Activated CD4-positive, alpha-beta T cell treated with anti-CD3 and anti-CD28 coated beads for 36 hours (primary cell): ENCODE data around the gene YTHDF1. TPM values are rescaled to one million over a fixed set of nuclear protein-coding genes. Genes with fewer than 3 reads are reported as not detected.
"Not testable (repeated sequence)": the region's sequence is repeated elsewhere in the genome, so short reads cannot be mapped to it uniquely, and the experiment has no call there.

Experiments used
- ATAC-seq: fragments of 200-7000 bp; cut with Tn5 transposase; one replicate; pipeline ENCODE4 v1.10.0; 2021; ENCODE audit warnings: mild to moderate bottlenecking, moderate library complexity
- CTCF ChIA-PET: fragments of 350-600 bp; sonication (Branson Sonifier 250); formaldehyde crosslinking; loops from one replicate; lab custom pipeline; 2021; ENCODE audit warnings: antibody characterized with exemption; lab: Charles Lee
- POLR2A ChIA-PET: fragments of 350-600 bp; sonication (Branson Sonifier 250); formaldehyde crosslinking; loops from one replicate; lab custom pipeline; 2021; ENCODE audit warnings: antibody characterized with exemption, inconsistent platforms; lab: Charles Lee
- DNase-seq: peaks from one replicate; pipeline ENCODE4 v3.0.0-alpha.2; 2020
- H3K27ac Mint-ChIP-seq: one replicate; pipeline ENCODE4 v1.8.0; 2021; ENCODE audit warnings: mixed read lengths
- H3K27me3 Mint-ChIP-seq: one replicate; pipeline ENCODE4 v1.8.0; 2021; ENCODE audit warnings: mixed read lengths
- H3K36me3 Mint-ChIP-seq: one replicate; pipeline ENCODE4 v1.8.0; 2021; ENCODE audit warnings: low read depth, mixed read lengths
- H3K4me1 Mint-ChIP-seq: one replicate; pipeline ENCODE4 v1.8.0; 2021; ENCODE audit warnings: mixed read lengths
- H3K4me3 Mint-ChIP-seq: one replicate; pipeline ENCODE4 v1.8.0; 2021; ENCODE audit warnings: mild to moderate bottlenecking, moderate library complexity, mixed read lengths
- H3K9me3 Mint-ChIP-seq: one replicate; pipeline ENCODE4 v1.8.0; 2021; ENCODE audit warnings: low read depth, mixed read lengths
- intact Hi-C, 2 experiments: fragments of 100-400 bp; cut with DNase I in 1 of 2; cut with micrococcal nuclease in 1 of 2; formaldehyde crosslinking; loops; one replicate each; pipeline versions ENCODE4 v1.14.2 to v1.15.1; 2022 to 2024; cut with DNase I, micrococcal nuclease
- total RNA-seq, 2 experiments: library from RNA; stranded (reverse); gene quantifications; one replicate each; pipeline ENCODE4 v1.2.3, GENCODE V29; 2021

YTHDF1 gene
- total RNA-seq, 2 experiments from 2014 or later: 32.2 to 32.6 TPM

DNA sequence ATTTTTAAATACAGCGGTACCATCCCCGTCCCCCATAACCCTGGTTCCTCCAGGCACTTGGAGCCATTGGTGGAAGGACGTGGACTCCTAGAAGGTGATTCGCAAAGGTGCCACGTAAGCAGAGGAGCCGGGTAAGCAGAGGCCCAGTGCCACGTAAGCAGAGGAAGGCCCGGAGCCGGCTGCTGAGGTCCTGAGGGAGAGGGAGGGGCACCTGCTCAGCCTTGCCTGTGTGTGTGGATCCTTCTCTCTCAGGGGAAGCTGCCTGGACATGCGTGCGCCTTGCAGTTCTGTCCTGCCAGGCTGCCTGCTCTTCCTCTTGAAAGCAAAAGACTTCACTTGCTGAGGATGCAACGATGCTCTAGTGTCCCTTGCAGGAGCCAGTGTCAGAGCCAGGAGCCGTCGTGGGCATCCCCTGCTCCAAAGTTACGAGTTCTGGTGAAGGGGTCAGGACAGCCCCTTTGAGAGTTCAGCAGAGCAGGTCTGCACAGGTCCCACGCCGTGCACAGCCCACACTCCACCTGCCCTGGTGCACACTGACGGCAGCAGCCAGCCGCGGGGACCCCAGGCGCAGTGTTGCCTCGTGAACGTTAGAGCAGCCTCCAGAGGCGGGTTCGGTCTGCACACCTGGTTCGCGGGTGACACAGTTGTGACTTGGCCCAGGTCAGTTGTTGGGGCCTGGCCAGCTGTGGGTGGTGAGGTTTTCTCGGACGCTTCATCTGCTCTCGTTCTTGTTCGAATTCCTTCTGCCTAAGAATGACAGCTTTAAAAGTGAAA lies 40.2 kb upstream of the YTHDF1 start:
- no peak overlapping the region for H3K27ac Mint-ChIP-seq
- H3K36me3 Mint-ChIP-seq: no peaks in the 10 kb centered on the region
- H3K4me3 Mint-ChIP-seq: no peak overlapping the region
- H3K27me3 Mint-ChIP-seq: peaks cover 35% of the 10 kb centered on the region
- H3K9me3 Mint-ChIP-seq: no peaks in the 10 kb centered on the region
- ChIA-PET POLR2A (no interaction called here), CTCF (no interaction called here)
- DNase-seq (no peak), ATAC-seq (peak; percentile 16)
- intact Hi-C loops: no loop called here
- peaks cover 3% of the 10 kb centered on the region for H3K4me1 Mint-ChIP-seq

DNA sequence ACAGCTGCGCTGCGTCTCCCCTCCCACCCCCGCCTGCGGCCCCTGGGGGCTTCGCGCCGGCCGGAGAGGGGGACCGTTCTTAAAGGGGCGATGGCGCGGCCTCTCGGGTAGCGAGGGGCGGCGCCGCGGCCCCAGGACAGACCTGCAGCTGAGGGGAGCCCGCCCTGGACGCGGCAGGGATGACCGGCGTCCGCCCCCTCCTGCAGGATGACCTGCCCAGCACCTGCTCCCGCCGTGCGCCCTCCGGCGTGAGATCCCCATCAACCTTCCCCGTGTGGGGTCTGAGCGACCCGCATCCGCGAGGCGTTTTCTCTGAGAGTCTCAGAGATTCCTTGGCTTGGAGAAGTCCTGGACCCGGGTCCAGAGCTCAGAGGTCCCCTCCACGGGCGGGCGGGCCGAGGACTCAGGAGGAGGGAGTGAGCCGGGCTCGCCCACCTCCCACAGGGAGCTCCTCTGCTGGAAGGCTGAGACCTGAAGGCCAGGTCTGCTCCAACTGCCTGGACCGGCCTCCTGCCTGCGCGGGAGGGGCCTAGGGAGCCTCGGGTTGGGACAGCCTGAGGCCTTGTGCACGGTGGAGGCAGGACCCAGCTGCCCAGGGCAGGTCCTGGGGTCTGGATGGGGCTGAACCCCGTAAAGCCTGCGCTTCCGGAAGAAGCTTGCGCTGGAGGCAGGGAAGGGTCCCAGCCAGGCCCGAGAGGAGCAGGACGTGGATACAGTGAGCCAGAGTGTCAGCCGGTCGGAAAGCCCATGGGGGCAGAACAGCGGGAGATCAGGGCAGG lies 38.9 kb upstream of the YTHDF1 start:
- ChIA-PET CTCF (interaction anchor here (0.6 to 1.3 kb wide), 2 partner anchors 31 to 90 kb away, joined by 3 read pairs; no protein-coding TSS in a partner anchor), POLR2A (no interaction called here)
- H3K27me3 Mint-ChIP-seq: peaks cover 40% of the 10 kb centered on the region
- no peaks in the 10 kb centered on the region for H3K36me3 Mint-ChIP-seq
- intact Hi-C loops: no loop called here
- ATAC-seq: no peak
- H3K9me3 Mint-ChIP-seq: no peaks in the 10 kb centered on the region
- peaks cover 3% of the 10 kb centered on the region for H3K4me1 Mint-ChIP-seq
- DNase-seq: no peak
- H3K27ac Mint-ChIP-seq: no peak overlapping the region
- no peak overlapping the region for H3K4me3 Mint-ChIP-seq

- CTCF ChIA-PET: interaction anchor here (1.3 kb wide), 1 partner anchor 30 kb away, joined by 3 read pairs; no protein-coding TSS in a partner anchor
- intact Hi-C loops: no loop called here
- H3K4me1 Mint-ChIP-seq: peaks cover 3% of the 10 kb centered on the region
- POLR2A ChIA-PET: no interaction called here
- no peak for DNase-seq
- H3K4me3 Mint-ChIP-seq: no peak within 1 kb of the TSS
- no peaks in the 10 kb centered on the region for H3K9me3 Mint-ChIP-seq
- H3K27ac Mint-ChIP-seq: no peak within 1 kb of the TSS
- no peak for ATAC-seq
- H3K27me3 Mint-ChIP-seq: peaks cover 40% of the 10 kb centered on the region
- no peaks in the 10 kb centered on the region for H3K36me3 Mint-ChIP-seq
Observed at GRCh38 chr20:63254232-63254605, 38.3 kb upstream of the YTHDF1 start, which contains the start of gene NKAIN4. NKAIN4 (minus strand) TSS chr20:63254463; CDS start chr20:63254450, 13 bp downstream.

DNA sequence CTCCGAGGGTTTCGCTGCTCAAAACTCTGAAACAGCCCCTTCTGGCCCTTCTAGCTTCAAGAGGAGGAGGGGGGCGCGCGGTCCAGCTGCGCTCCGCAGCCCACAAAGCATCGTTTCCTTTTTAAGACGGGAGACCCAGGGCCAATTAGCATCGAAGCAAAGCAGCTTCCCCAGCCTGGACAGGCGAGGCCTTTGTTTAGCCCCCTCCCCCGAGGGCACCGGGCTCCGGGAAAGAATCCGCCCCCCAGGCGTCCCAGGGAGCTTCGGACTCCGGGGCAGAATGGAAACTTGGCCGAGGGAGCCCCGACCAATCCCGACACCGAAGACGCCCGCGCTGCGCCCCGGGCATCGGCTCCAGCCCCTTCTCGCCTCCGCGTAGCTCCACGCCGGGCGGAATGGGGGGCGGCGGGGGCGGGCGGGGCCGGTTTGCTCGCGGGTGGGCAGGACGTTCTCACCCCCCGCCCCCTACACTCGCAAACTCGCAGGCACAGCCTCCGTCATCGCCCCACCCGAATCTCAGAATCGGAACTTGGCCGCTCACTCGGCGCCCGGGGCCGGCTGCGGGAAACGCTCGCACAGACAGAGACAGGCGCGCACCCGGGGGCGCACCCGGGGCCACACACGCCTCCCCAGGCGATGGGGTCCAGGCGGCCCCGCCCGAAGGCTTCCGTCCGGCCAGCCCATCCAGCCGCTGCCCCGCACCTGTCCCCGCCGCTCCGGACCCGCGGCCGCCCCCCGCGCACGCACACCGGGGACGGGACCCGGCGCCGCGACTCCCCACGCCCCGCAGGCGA lies 37.7 kb upstream of the YTHDF1 start:
- Mint-ChIP-seq H3K36me3 (no peaks in the 10 kb centered on the region), H3K9me3 (no peaks in the 10 kb centered on the region), H3K27me3 (peaks cover 41% of the 10 kb centered on the region), H3K4me1 (peaks cover 3% of the 10 kb centered on the region), H3K4me3 (no peak overlapping the region), H3K27ac (no peak overlapping the region)
- DNase-seq (no peak), ATAC-seq (no peak)
- ChIA-PET POLR2A (no interaction called here), CTCF (interaction anchor here (2.6 kb wide), 1 partner anchor 30 kb away, joined by 13 read pairs; no protein-coding TSS in a partner anchor)
- intact Hi-C loops: loop anchor here in 1 of 2 experiments (2.0 kb wide), 1 partner anchor 31 kb away; no protein-coding TSS in a partner anchor

DNA sequence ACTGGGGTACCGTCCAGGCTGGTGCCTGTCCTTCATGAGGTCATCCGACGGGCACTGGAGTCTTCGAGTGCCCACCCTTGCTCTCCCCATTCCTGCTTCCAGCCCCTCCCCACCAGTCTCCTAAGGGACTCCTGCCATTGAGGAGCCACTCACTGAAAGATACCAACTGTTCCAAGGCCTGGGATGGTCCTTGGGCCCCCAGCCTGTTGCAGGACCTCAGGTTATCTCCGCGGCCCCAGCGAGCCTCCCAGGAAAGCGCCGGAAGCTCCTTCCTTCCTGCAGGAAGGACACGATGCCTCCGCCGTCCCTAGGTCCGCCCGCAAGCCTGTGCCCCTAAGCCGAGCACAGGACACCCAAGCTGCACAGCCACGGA lies 37.1 kb upstream of the YTHDF1 start:
- intact Hi-C loops: loop anchor here in 1 of 2 experiments (2.0 kb wide), 1 partner anchor 30 kb away; no protein-coding TSS in a partner anchor
- DNase-seq (no peak), ATAC-seq (no peak)
- Mint-ChIP-seq H3K27ac (no peak overlapping the region), H3K36me3 (no peaks in the 10 kb centered on the region), H3K4me1 (peaks cover 3% of the 10 kb centered on the region), H3K9me3 (no peaks in the 10 kb centered on the region), H3K4me3 (no peak overlapping the region), H3K27me3 (peaks cover 45% of the 10 kb centered on the region)
- ChIA-PET CTCF (interaction anchor here (2.6 kb wide), 1 partner anchor 30 kb away, joined by 13 read pairs; no protein-coding TSS in a partner anchor), POLR2A (no interaction called here)

DNA sequence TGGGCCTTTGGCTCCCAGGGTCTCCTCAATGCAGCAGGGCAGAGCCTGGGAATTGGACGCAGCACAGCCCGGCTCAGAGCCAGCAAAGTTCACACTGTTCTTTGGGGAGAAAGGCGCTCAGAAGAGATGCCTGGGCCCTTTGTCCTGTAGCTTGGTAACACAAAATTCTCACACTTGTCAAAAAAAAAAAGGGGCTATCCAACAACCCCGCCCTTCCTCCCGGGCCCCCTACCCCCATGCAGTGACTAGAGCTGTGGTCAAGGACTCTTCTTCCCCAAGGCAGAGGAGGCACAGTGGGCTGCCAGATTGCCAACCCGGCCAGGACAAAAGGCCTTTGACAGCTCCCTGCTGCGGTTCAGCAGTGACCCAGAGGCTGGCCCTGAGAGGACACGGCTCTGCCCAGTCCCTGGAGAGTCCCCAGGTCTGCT lies 36.4 kb upstream of the YTHDF1 start:
- Mint-ChIP-seq H3K36me3 (no peaks in the 10 kb centered on the region), H3K4me3 (no peak overlapping the region), H3K27ac (no peak overlapping the region), H3K27me3 (peaks cover 40% of the 10 kb centered on the region), H3K4me1 (peaks cover 3% of the 10 kb centered on the region), H3K9me3 (no peaks in the 10 kb centered on the region)
- intact Hi-C loops: loop anchor here in 1 of 2 experiments (2.0 kb wide), 1 partner anchor 29 kb away; no protein-coding TSS in a partner anchor
- ChIA-PET POLR2A (no interaction called here), CTCF (interaction anchor here (0.6 to 2.6 kb wide), 2 partner anchors 21 to 29 kb away, joined by 3 to 13 read pairs; no protein-coding TSS in a partner anchor)
- DNase-seq (no peak), ATAC-seq (no peak)

DNA sequence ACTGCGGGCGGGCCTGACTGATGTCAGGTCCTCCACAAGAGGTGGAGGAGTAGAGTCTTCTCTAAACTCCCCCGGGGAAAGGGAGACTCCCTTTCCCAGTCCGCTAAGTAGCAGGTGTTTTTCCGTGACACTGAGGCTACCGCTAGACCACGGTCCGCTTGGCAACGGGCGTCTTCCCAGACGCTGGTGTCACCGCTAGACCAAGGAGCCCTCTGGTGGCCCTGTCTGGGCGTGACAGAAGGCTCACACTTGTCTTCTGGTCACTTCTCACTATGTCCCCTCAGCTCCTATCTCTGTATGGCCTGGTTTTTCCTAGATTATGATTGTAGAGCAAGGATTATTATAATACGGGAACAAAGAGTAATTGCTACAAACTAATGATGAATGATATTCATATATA lies 35.4 kb upstream of the YTHDF1 start:
- H3K4me1 Mint-ChIP-seq, H3K36me3 Mint-ChIP-seq, H3K9me3 Mint-ChIP-seq, intact Hi-C loops, POLR2A ChIA-PET, H3K27ac Mint-ChIP-seq, H3K4me3 Mint-ChIP-seq, ATAC-seq: not testable (repeated sequence)
- CTCF ChIA-PET: interaction anchor here (2.6 kb wide), 1 partner anchor 28 kb away, joined by 13 read pairs; no protein-coding TSS in a partner anchor
- H3K27me3 Mint-ChIP-seq: peaks cover 32% of the 10 kb centered on the region
- DNase-seq: peak; percentile 30

DNA sequence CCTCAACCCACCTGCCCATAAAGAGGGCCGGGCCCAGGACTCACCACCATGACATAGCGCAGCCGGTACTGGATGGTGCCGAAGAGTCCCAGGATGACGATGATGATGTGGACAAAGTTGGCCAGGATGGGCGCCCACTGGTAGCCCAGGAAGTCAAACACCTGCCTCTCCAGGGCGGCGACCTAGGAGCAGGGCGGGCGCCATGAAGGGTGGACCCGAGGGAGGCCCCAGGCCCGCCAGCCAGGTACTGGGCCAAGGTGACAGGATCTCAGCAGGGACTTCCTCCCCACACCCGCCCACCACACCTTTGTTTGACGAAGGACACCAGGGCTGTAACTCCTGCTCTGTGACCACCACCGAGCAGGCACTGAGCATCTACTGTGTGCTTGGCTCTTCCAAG lies 34.0 kb upstream of the YTHDF1 start:
- no peak overlapping the region for H3K27ac Mint-ChIP-seq
- peaks cover 24% of the 10 kb centered on the region for H3K27me3 Mint-ChIP-seq
- ATAC-seq (no peak), DNase-seq (no peak)
- H3K4me1 Mint-ChIP-seq: peaks cover 3% of the 10 kb centered on the region
- H3K36me3 Mint-ChIP-seq: no peaks in the 10 kb centered on the region
- CTCF ChIA-PET: interaction anchor here (1.0 kb wide), 1 partner anchor 27 kb away, joined by 4 read pairs; no protein-coding TSS in a partner anchor
- intact Hi-C loops: no loop called here
- H3K4me3 Mint-ChIP-seq: no peak overlapping the region
- H3K9me3 Mint-ChIP-seq: no peaks in the 10 kb centered on the region
- POLR2A ChIA-PET: no interaction called here

DNA sequence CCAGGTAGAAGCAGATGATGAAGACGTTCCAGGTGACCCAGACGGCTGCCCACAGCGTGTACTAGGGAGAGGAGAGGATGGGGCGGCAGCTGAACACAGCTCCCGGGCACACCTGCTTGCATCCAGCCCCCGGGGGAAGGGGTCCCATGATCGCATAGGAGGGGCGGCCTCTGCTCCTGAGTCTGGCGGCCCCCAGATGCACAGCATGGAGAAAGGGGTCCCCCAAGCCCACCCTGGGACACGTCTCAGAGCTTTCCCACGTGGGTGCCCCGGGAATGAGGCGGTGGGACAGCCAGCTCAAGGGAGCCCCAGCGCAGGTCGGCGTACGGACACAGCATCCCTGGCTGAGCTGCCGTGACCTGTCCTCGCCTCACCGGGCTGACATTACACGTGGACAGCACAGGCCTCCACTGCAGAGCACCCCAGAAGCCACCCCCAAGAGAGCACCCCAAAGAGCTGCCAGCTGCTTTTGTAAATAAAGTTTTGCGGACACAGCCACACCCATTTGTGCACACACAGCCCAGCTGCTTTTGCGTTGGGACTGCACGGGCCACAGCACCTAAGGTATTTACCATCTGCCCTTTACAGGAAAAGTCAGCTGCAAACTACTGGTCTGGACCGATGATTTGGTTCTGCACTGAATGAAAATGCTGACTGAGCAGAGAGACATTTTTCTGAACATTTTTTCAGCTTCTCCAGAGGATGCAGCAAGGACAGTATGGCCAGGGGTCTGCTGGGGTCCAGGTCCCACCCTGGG lies 33.1 kb upstream of the YTHDF1 start:
- Mint-ChIP-seq H3K9me3 (no peaks in the 10 kb centered on the region), H3K27ac (no peak overlapping the region), H3K4me1 (peaks cover 3% of the 10 kb centered on the region), H3K36me3 (no peaks in the 10 kb centered on the region), H3K27me3 (peaks cover 22% of the 10 kb centered on the region), H3K4me3 (no peak overlapping the region)
- DNase-seq (no peak), ATAC-seq (no peak)
- CTCF ChIA-PET: interaction anchor here (1.0 kb wide), 1 partner anchor 26 kb away, joined by 4 read pairs; no protein-coding TSS in a partner anchor
- POLR2A ChIA-PET: no interaction called here
- intact Hi-C loops: no loop called here

DNA sequence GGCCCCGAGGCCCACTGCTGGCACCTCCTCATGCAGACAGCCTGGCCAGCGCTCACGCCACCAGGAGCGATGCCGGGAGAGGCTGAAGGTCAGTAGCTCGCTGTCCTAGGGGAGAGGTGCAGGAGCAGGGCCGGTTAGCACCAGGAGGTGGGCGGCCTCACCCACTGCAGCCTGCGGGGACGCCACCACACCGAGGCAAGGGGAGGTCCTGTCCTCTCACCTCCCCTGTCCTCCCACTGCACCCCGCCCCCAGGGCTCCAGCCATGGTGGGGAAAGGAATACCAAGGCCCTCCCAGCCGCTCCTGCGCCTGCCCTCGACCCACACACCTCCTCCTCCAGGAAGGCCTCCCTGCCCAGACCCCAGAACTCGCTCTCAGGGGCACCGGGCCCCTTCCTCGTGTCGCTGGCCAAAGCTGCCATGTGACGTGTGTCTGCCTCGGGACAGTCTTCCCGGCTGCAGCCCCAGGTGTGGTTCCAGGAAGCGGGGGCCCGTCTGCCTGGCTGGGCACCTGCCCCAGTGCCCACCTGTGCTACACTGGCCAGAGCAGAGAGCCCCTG lies 31.8 kb upstream of the YTHDF1 start:
- ChIA-PET POLR2A (no interaction called here), CTCF (no interaction called here)
- ATAC-seq: no peak
- DNase-seq: no peak
- intact Hi-C loops: no loop called here
- H3K4me1 Mint-ChIP-seq: no peaks in the 10 kb centered on the region
- H3K9me3 Mint-ChIP-seq: no peaks in the 10 kb centered on the region
- peaks cover 17% of the 10 kb centered on the region for H3K27me3 Mint-ChIP-seq
- no peak overlapping the region for H3K27ac Mint-ChIP-seq
- no peak overlapping the region for H3K4me3 Mint-ChIP-seq
- H3K36me3 Mint-ChIP-seq: no peaks in the 10 kb centered on the region
